NCI-H1930 (cell line): ENCODE results near the gene EIF4E2.
A peak's percentile ranks its signal among the peaks of the same experiment; 100 is the strongest.
"Not testable (repeated sequence)": the region's sequence is repeated elsewhere in the genome, so short reads cannot be mapped to it uniquely, and the experiment has no call there.

Source experiments
- DNase-seq, 2 experiments: peaks; one replicate each; lab custom pipeline; 2025; lab: John Stamatoyannopoulos, UW

EIF4E2 gene

GRCh38 chr2:232521959-232522622, 28.4 kb upstream of the EIF4E2 start:
- DNase-seq: peak in 1 of 2 experiments; percentile 33

- DNase-seq: no peak
Observed at GRCh38 chr2:232522623-232523401, 27.7 kb upstream of the EIF4E2 start.

GRCh38 chr2:232523402-232523681, 27.1 kb upstream of the EIF4E2 start:
- no peak for DNase-seq

GRCh38 chr2:232523682-232524597, 26.5 kb upstream of the EIF4E2 start:
- peak; percentile 55 to 68 for DNase-seq

GRCh38 chr2:232524771-232525170, 25.7 kb upstream of the EIF4E2 start:
- no peak for DNase-seq

- DNase-seq: no peak
Observed at GRCh38 chr2:232525199-232525598, 25.3 kb upstream of the EIF4E2 start.

- DNase-seq: no peak
Observed at GRCh38 chr2:232525791-232526371, 24.6 kb upstream of the EIF4E2 start, which contains the start of gene CHRND. TSS of gene CHRND (plus strand) at chr2:232526160. CDS start at chr2:232526216, 56 bp downstream.

GRCh38 chr2:232526372-232526941, 24.0 kb upstream of the EIF4E2 start:
- DNase-seq: no peak

- no peak for DNase-seq
Observed at GRCh38 chr2:232527905-232528470, 22.5 kb upstream of the EIF4E2 start.

- DNase-seq: no peak
Observed at GRCh38 chr2:232528746-232529460, 21.6 kb upstream of the EIF4E2 start.

- no peak for DNase-seq
Observed at GRCh38 chr2:232529806-232530547, 20.5 kb upstream of the EIF4E2 start.

GRCh38 chr2:232530626-232531260, 19.7 kb upstream of the EIF4E2 start:
- no peak for DNase-seq

- no peak for DNase-seq
Observed at GRCh38 chr2:232532419-232532818, 18.1 kb upstream of the EIF4E2 start.

GRCh38 chr2:232532821-232533220, 17.7 kb upstream of the EIF4E2 start:
- not testable (repeated sequence) for DNase-seq

- no peak for DNase-seq
Observed at GRCh38 chr2:232533944-232534710, 16.4 kb upstream of the EIF4E2 start.

- DNase-seq: no peak
Observed at GRCh38 chr2:232534940-232535651, 15.4 kb upstream of the EIF4E2 start.

GRCh38 chr2:232535761-232536530, 14.5 kb upstream of the EIF4E2 start:
- DNase-seq: no peak
